Stomach (tissue), 9 donors: Measurements from ENCODE around the gene PTPN3. TPM values are rescaled to one million over a fixed set of nuclear protein-coding genes. Genes with fewer than 3 reads are reported as not detected.
"Not testable (repeated sequence)": the region's sequence is repeated elsewhere in the genome, so short reads cannot be mapped to it uniquely, and the experiment has no call there.

Experiments
- DNase-seq, 2 donors: peaks; one replicate each; pipeline versions ENCODE4 v3.0.0 to v3.0.0-alpha.2; 2013 to 2019
- H3K27ac ChIP-seq, 5 donors: fragments of 200-600 bp in 4 of 5; sonication (generic) in 4 of 5; one replicate each; pipeline ENCODE4 v1.5.1; 2013 to 2019; ENCODE audit warnings: mild to moderate bottlenecking in 1 of 5, moderate library complexity in 1 of 5
- H3K27me3 ChIP-seq, 3 donors: fragments of 200-600 bp; sonication (generic); one replicate each; pipeline ENCODE4 v1.5.1; 2017 to 2019; ENCODE audit warnings: mixed run types in 1 of 3
- H3K36me3 ChIP-seq, 4 donors: fragments of 200-600 bp; sonication (generic); 1 replicate in 3 of 4; 2 replicates in 1 of 4; pipeline ENCODE4 v1.5.1; 2016 to 2019
- H3K4me1 ChIP-seq, 4 donors: fragments of 200-600 bp; sonication (generic); one replicate each; pipeline ENCODE4 v1.5.1; 2016 to 2019
- H3K4me3 ChIP-seq, 4 donors: fragments of 200-600 bp; sonication (generic) in 3 of 4; one replicate each; pipeline ENCODE4 v1.5.1; 2016 to 2019; ENCODE audit warnings: mild to moderate bottlenecking in 1 of 4
- H3K9me3 ChIP-seq, 4 donors: fragments of 200-600 bp; sonication (generic); one replicate each; pipeline ENCODE4 v1.5.1; 2016 to 2019
- EP300 ChIP-seq: sonication (generic); formaldehyde crosslinking; IDR thresholded peaks from one replicate; pipeline ENCODE4 v1.6.1; 2017; ENCODE audit warnings: antibody characterized with exemption
- POLR2A ChIP-seq, 4 donors: fragments of 450-650 bp; IDR thresholded peaks; one replicate each; pipeline ENCODE4 v1.6.1; 2016; ENCODE audit warnings: antibody characterized with exemption in 4 of 4, control low read depth in 2 of 4, mild to moderate bottlenecking in 1 of 4, moderate library complexity in 1 of 4
- POLR2AphosphoS5 ChIP-seq, 3 donors: sonication (generic); formaldehyde crosslinking; IDR thresholded peaks; one replicate each; pipeline ENCODE4 v1.6.1; 2016; ENCODE audit warnings: antibody characterized with exemption in 3 of 3
- WGBS, 5 donors: extraction: QIAGEN DNeasy Blood & Tissue Kit in 3 of 5; methylation state at CpG; one replicate each; pipeline versions ENCODE4 v1.1.5 to v1.1.7; 2013 to 2018; 5-methylcytosine and 5-hydroxymethylcytosine counted together
- intact Hi-C: fragments of 100-400 bp; cut with DNase I; formaldehyde crosslinking; loops from one replicate; pipeline ENCODE4 v1.15.1; 2023; ENCODE audit warnings: low total_unique reads
- polyA plus RNA-seq, 3 donors: library from polyadenylated mRNA; stranded (reverse); fragments of 200-250 nt; gene quantifications; one replicate each; pipeline ENCODE4 v1.2.3, GENCODE V29; 2013
- total RNA-seq, 5 donors: library from RNA; depleted of rRNA; stranded (reverse); fragments of >200 nt; gene quantifications; one replicate each; pipeline versions ENCODE4 v1.1.0 to v1.2.3, GENCODE V29; 2014 to 2016
- TF ChIP-seq, protein P1 (sequence below), 7 experiments: fragments of 450-650 bp in 4 of 7; fragments of 200-600 bp in 3 of 7; sonication (generic) in 3 of 7; IDR thresholded peaks; one replicate each; pipeline ENCODE4 v1.5.1; 2016 to 2019; ENCODE audit warnings: antibody characterized with exemption in 7 of 7, control low read depth in 2 of 7, mild to moderate bottlenecking in 1 of 7
- donor health status: healthy with polysubstance abuse.
- donor health status: Bipolar disorder and iron deficiency.
- donor health status: healthy.

Gene PTPN3
- total and polyA plus RNA-seq, 8 donors, result 4.7 to 16.7 (median 13.1) TPM

GRCh38 chr9:109369285-109369684 lies 128.8 kb downstream of the PTPN3 start:
- intact Hi-C loops, result no loop called here
- no peaks in the 10 kb centered on the region for H3K27me3 ChIP-seq

DNA sequence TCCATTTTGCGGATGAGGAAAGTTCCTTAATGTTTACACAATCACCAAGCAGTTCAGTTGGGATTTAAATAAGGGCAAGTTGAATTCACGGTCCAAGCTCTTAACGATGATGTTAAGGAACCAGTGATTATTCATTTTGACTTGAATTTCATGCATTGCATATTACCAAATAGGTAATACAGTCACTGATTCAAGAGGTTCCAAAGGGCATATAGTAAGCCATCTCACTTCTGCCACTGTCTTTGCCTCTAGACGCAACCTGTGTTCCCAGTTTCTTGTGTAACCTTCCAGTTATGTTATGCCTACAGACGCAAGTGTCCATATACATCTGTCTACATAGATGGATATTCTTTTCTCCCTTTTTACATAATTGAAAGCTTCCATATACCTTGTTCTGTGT lies 137.3 kb downstream of the PTPN3 start:
- Histone ChIP-seq H3K4me1 (no peaks in the 10 kb centered on the region), H3K9me3 (no peaks in the 10 kb centered on the region), H3K36me3 (no peaks in the 10 kb centered on the region), H3K4me3 (no peak overlapping the region), H3K27ac (no peak overlapping the region), H3K27me3 (no peaks in the 10 kb centered on the region)
- TF ChIP-seq EP300, result no peak
- no peak for TF ChIP-seq POLR2AphosphoS5 (IDR thresholded peaks at IDR 0.05)
- TF ChIP-seq POLR2A (IDR thresholded peaks at IDR 0.05), result no peak
- TF ChIP-seq, protein P1, sequence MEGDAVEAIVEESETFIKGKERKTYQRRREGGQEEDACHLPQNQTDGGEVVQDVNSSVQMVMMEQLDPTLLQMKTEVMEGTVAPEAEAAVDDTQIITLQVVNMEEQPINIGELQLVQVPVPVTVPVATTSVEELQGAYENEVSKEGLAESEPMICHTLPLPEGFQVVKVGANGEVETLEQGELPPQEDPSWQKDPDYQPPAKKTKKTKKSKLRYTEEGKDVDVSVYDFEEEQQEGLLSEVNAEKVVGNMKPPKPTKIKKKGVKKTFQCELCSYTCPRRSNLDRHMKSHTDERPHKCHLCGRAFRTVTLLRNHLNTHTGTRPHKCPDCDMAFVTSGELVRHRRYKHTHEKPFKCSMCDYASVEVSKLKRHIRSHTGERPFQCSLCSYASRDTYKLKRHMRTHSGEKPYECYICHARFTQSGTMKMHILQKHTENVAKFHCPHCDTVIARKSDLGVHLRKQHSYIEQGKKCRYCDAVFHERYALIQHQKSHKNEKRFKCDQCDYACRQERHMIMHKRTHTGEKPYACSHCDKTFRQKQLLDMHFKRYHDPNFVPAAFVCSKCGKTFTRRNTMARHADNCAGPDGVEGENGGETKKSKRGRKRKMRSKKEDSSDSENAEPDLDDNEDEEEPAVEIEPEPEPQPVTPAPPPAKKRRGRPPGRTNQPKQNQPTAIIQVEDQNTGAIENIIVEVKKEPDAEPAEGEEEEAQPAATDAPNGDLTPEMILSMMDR (IDR thresholded peaks at IDR 0.05), result no peak
- WGBS, 5 donors, result 56 to 81% (median 76%) methylated on average over 5 of the region's 5 CpGs
- DNase-seq, result no peak
- intact Hi-C loops, result no loop called here

More at GRCh38 chr9:109369285-109369684, 128.8 kb downstream of the PTPN3 start:
- TF ChIP-seq, protein P1 (IDR thresholded peaks at IDR 0.05), result no peak
- TF ChIP-seq POLR2A (IDR thresholded peaks at IDR 0.05) (no peak), EP300 (no peak), POLR2AphosphoS5 (IDR thresholded peaks at IDR 0.05) (no peak)
- Histone ChIP-seq H3K27ac (no peak overlapping the region), H3K9me3 (peaks cover 0 to 10% (median 3%) of the 10 kb centered on the region in 4 donors), H3K4me1 (no peaks in the 10 kb centered on the region), H3K4me3 (no peak overlapping the region), H3K36me3 (no peaks in the 10 kb centered on the region)
- peak in 1 of 2 donors; percentile 40 for DNase-seq
- 22 to 42% (median 28%) methylated on average over 2 of the region's 2 CpGs for WGBS, 5 donors

- H3K4me1 ChIP-seq, H3K9me3 ChIP-seq, H3K36me3 ChIP-seq, H3K27ac ChIP-seq, H3K4me3 ChIP-seq, DNase-seq, H3K27me3 ChIP-seq, intact Hi-C loops: not testable (repeated sequence)
- 80 to 88% (median 86%) methylated on average over 8 of the region's 8 CpGs for WGBS, 5 donors
Measured at GRCh38 chr9:109358968-109359603, 139.0 kb downstream of the PTPN3 start.

- 85 to 89% (median 86%) methylated on average over 21 of the region's 21 CpGs for WGBS, 5 donors
- Histone ChIP-seq H3K4me3 (no peak overlapping the region), H3K27me3 (no peaks in the 10 kb centered on the region), H3K27ac (no peak overlapping the region), H3K9me3 (no peaks in the 10 kb centered on the region), H3K36me3 (no peaks in the 10 kb centered on the region), H3K4me1 (no peaks in the 10 kb centered on the region)
- intact Hi-C loops, result no loop called here
- DNase-seq, result no peak
- TF ChIP-seq EP300, result no peak
- TF ChIP-seq POLR2AphosphoS5 (IDR thresholded peaks at IDR 0.05), result no peak
Measured at GRCh38 chr9:109355564-109356297, 142.4 kb downstream of the PTPN3 start.

GRCh38 chr9:109354190-109354589 lies 143.9 kb downstream of the PTPN3 start:
- H3K9me3 ChIP-seq, result no peaks in the 10 kb centered on the region
- H3K27me3 ChIP-seq, result no peaks in the 10 kb centered on the region
- 70 to 89% (median 83%) methylated on average over 2 of the region's 2 CpGs for WGBS, 5 donors
- H3K4me1 ChIP-seq, result peaks cover 0 to 5% (median 0%) of the 10 kb centered on the region in 4 donors
- no peak overlapping the region for H3K4me3 ChIP-seq
- no peak for DNase-seq
- intact Hi-C loops, result no loop called here
- no peak overlapping the region for H3K27ac ChIP-seq
- TF ChIP-seq, protein P1 (IDR thresholded peaks at IDR 0.05), result no peak
- TF ChIP-seq POLR2A (IDR thresholded peaks at IDR 0.05) (no peak), POLR2AphosphoS5 (IDR thresholded peaks at IDR 0.05) (no peak), EP300 (no peak)
- no peaks in the 10 kb centered on the region for H3K36me3 ChIP-seq
